ENCODE results near the gene CYB561. TPM values are rescaled to one million over a fixed set of nuclear protein-coding genes. Genes with fewer than 3 reads are reported as not detected.

The CYB561 gene
- total RNA-seq, 1 donor from 2014 or later = 8.1 TPM

- H3K9ac ChIP-seq (ENCODE audit: low read length) = no peak overlapping the region
- no peak overlapping the region for H3K27ac Mint-ChIP-seq (ENCODE audit: unreplicated experiment)
- no peak overlapping the region for H3K4me2 ChIP-seq (ENCODE audit: low read length)
- H4K20me1 ChIP-seq (ENCODE audit: insufficient read depth, low read length) = no peaks in the 10 kb centered on the region
- H3K27me3 Mint-ChIP-seq (ENCODE audit: low read depth, unreplicated experiment) = peaks cover 66% of the 10 kb centered on the region
- DNase-seq (ENCODE audit: low read depth) (no peak), FAIRE-seq (no peak)
- no peaks in the 10 kb centered on the region for H3K9me3 Mint-ChIP-seq (ENCODE audit: unreplicated experiment)
- H3K4me1 Mint-ChIP-seq (ENCODE audit: low read depth, unreplicated experiment) = no peaks in the 10 kb centered on the region
- TF ChIP-seq CTCF (IDR thresholded peaks at IDR 0.05; ENCODE audit: insufficient read depth, low read depth, low read length) = no peak
- TF ChIP-seq EZH2 (IDR thresholded peaks at IDR 0.05; ENCODE audit: insufficient read depth, low read length) = no peak
- no peak overlapping the region for H2AFZ ChIP-seq (ENCODE audit: low read depth, low read length)
- peaks cover 4% of the 10 kb centered on the region for H3K36me3 Mint-ChIP-seq (ENCODE audit: low read depth, unreplicated experiment)
- no peaks in the 10 kb centered on the region for H3K36me3 ChIP-seq (ENCODE audit: insufficient read depth, low read length)
- H3K27ac ChIP-seq (ENCODE audit: low read depth, low read length) = no peak overlapping the region
- H3K4me1 ChIP-seq (ENCODE audit: insufficient read depth, low read length) = no peaks in the 10 kb centered on the region
- H3K27me3 ChIP-seq (ENCODE audit: insufficient read depth, low read length) = peaks cover 14% of the 10 kb centered on the region
- no peak overlapping the region for H3K4me3 ChIP-seq (ENCODE audit: insufficient read depth, low read depth, low read length)
- H3K79me2 ChIP-seq (ENCODE audit: insufficient read depth, low read length) = no peaks in the 10 kb centered on the region
- no peaks in the 10 kb centered on the region for H3K9me3 ChIP-seq (ENCODE audit: insufficient read depth, low read depth, low read length)
- H3K4me3 Mint-ChIP-seq (ENCODE audit: unreplicated experiment) = no peak overlapping the region
Measured at GRCh38 chr17:63487014-63487339, 40.9 kb upstream of the CYB561 start.

GRCh38 chr17:63486317-63487013 is 40.4 kb upstream of the CYB561 start:
- DNase-seq (ENCODE audit: low read depth) = no peak
- H3K4me3 ChIP-seq (ENCODE audit: insufficient read depth, low read depth, low read length) = no peak overlapping the region
- H3K4me3 Mint-ChIP-seq (ENCODE audit: unreplicated experiment) = no peak overlapping the region
- no peak overlapping the region for H2AFZ ChIP-seq (ENCODE audit: low read depth, low read length)
- H3K36me3 Mint-ChIP-seq (ENCODE audit: low read depth, unreplicated experiment) = peaks cover 4% of the 10 kb centered on the region
- peaks cover 63% of the 10 kb centered on the region for H3K27me3 Mint-ChIP-seq (ENCODE audit: low read depth, unreplicated experiment)
- no peaks in the 10 kb centered on the region for H3K4me1 ChIP-seq (ENCODE audit: insufficient read depth, low read length)
- H3K9me3 Mint-ChIP-seq (ENCODE audit: unreplicated experiment) = no peaks in the 10 kb centered on the region
- no peak for FAIRE-seq
- no peaks in the 10 kb centered on the region for H3K36me3 ChIP-seq (ENCODE audit: insufficient read depth, low read length)
- H3K4me2 ChIP-seq (ENCODE audit: low read length) = no peak overlapping the region
- peaks cover 10% of the 10 kb centered on the region for H3K27me3 ChIP-seq (ENCODE audit: insufficient read depth, low read length)
- H3K27ac Mint-ChIP-seq (ENCODE audit: unreplicated experiment) = no peak overlapping the region
- no peaks in the 10 kb centered on the region for H3K4me1 Mint-ChIP-seq (ENCODE audit: low read depth, unreplicated experiment)
- no peaks in the 10 kb centered on the region for H3K79me2 ChIP-seq (ENCODE audit: insufficient read depth, low read length)
- no peak overlapping the region for H3K9ac ChIP-seq (ENCODE audit: low read length)
- no peaks in the 10 kb centered on the region for H4K20me1 ChIP-seq (ENCODE audit: insufficient read depth, low read length)
- TF ChIP-seq EZH2 (IDR thresholded peaks at IDR 0.05; ENCODE audit: insufficient read depth, low read length) = no peak
- no peak for TF ChIP-seq CTCF (IDR thresholded peaks at IDR 0.05; ENCODE audit: insufficient read depth, low read depth, low read length)
- H3K9me3 ChIP-seq (ENCODE audit: insufficient read depth, low read depth, low read length) = no peaks in the 10 kb centered on the region
- no peak overlapping the region for H3K27ac ChIP-seq (ENCODE audit: low read depth, low read length)
